Measurements from ENCODE around the gene MYEF2. TPM values are rescaled to one million over a fixed set of nuclear protein-coding genes. Genes with fewer than 3 reads are reported as not detected.

The MYEF2 gene
- total and polyA plus RNA-seq, 2 of the 13 experiments (the other 11 are each of a cell fraction or from before 2014, with no cell fraction given), result 10.3 to 10.5 TPM

GRCh38 chr15:48177766-48178647, at the start of gene MYEF2 (continued):
- TF ChIP-seq THAP11 (CRISPR knock-in tag; IDR thresholded peaks at IDR 0.05), result 0 out of 2 replicates have a peak, but pooled peaks have one; percentile 22
- TF ChIP-seq ZSCAN31 (CRISPR knock-in tag; IDR thresholded peaks at IDR 0.05; ENCODE audit: low read depth), result no peak
- TF ChIP-seq, protein P1, sequence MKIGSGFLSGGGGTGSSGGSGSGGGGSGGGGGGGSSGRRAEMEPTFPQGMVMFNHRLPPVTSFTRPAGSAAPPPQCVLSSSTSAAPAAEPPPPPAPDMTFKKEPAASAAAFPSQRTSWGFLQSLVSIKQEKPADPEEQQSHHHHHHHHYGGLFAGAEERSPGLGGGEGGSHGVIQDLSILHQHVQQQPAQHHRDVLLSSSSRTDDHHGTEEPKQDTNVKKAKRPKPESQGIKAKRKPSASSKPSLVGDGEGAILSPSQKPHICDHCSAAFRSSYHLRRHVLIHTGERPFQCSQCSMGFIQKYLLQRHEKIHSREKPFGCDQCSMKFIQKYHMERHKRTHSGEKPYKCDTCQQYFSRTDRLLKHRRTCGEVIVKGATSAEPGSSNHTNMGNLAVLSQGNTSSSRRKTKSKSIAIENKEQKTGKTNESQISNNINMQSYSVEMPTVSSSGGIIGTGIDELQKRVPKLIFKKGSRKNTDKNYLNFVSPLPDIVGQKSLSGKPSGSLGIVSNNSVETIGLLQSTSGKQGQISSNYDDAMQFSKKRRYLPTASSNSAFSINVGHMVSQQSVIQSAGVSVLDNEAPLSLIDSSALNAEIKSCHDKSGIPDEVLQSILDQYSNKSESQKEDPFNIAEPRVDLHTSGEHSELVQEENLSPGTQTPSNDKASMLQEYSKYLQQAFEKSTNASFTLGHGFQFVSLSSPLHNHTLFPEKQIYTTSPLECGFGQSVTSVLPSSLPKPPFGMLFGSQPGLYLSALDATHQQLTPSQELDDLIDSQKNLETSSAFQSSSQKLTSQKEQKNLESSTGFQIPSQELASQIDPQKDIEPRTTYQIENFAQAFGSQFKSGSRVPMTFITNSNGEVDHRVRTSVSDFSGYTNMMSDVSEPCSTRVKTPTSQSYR (CRISPR knock-in tag; IDR thresholded peaks at IDR 0.05; ENCODE audit: borderline replicate concordance), result peak; percentile 30; the same call in 1 of the 2 replicates
- TF ChIP-seq JDP2 (CRISPR knock-in tag; IDR thresholded peaks at IDR 0.05; ENCODE audit: borderline replicate concordance), result no peak; the same call in 1 of the 2 replicates
- TF ChIP-seq REPIN1 (CRISPR knock-in tag; IDR thresholded peaks at IDR 0.05; ENCODE audit: borderline replicate concordance, low read depth), result peak; percentile 66; the same call in 1 of the 2 replicates
- peak; percentile 64; the same call in 1 of the 2 replicates for TF ChIP-seq POGZ (CRISPR knock-in tag; IDR thresholded peaks at IDR 0.05)
- TF ChIP-seq ZNF546 (CRISPR knock-in tag; conservative IDR thresholded peaks at IDR 0.05), result no peak
- no peak for TF ChIP-seq ZFYVE20 (CRISPR knock-in tag; IDR thresholded peaks at IDR 0.05; ENCODE audit: borderline replicate concordance, low read depth)
- no peak for TF ChIP-seq GABPA (IDR thresholded peaks at IDR 0.05; ENCODE audit: low read depth, low read length)
- no peak for TF ChIP-seq GABPA (CRISPR knock-in tag; IDR thresholded peaks at IDR 0.05; ENCODE audit: low read depth)
- TF ChIP-seq, protein P2, sequence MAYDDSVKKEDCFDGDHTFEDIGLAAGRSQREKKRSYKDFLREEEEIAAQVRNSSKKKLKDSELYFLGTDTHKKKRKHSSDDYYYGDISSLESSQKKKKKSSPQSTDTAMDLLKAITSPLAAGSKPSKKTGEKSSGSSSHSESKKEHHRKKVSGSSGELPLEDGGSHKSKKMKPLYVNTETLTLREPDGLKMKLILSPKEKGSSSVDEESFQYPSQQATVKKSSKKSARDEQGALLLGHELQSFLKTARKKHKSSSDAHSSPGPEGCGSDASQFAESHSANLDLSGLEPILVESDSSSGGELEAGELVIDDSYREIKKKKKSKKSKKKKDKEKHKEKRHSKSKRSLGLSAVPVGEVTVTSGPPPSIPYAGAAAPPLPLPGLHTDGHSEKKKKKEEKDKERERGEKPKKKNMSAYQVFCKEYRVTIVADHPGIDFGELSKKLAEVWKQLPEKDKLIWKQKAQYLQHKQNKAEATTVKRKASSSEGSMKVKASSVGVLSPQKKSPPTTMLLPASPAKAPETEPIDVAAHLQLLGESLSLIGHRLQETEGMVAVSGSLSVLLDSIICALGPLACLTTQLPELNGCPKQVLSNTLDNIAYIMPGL (CRISPR knock-in tag; IDR thresholded peaks at IDR 0.05; ENCODE audit: borderline replicate concordance in 1 of 2, low read depth in 1 of 2), result peak in 1 of 2 experiments; percentile 40; a peak in 2 of 4 replicates
- TF ChIP-seq ZFY (CRISPR knock-in tag; IDR thresholded peaks at IDR 0.05), result peak; percentile 67
- TF ChIP-seq ZNF567 (CRISPR knock-in tag; IDR thresholded peaks at IDR 0.05; ENCODE audit: borderline replicate concordance), result no peak
- TF ChIP-seq KDM5B (CRISPR knock-in tag; IDR thresholded peaks at IDR 0.05; ENCODE audit: borderline replicate concordance), result 0 out of 2 replicates have a peak, but pooled peaks have one; percentile 64
- no peak for TF ChIP-seq MAFF (IDR thresholded peaks at IDR 0.05; ENCODE audit: low read depth, low read length)
- 0 out of 2 replicates have a peak, but pooled peaks have one; percentile 42 for TF ChIP-seq SPEN (CRISPR knock-in tag; IDR thresholded peaks at IDR 0.05; ENCODE audit: low read depth)
- no peak for TF ChIP-seq ZNF7 (CRISPR knock-in tag; IDR thresholded peaks at IDR 0.05)
- TF ChIP-seq ZNF143 (CRISPR knock-in tag; IDR thresholded peaks at IDR 0.05), result no peak
- TF ChIP-seq HOXA7 (CRISPR knock-in tag; IDR thresholded peaks at IDR 0.05), result no peak
- TF ChIP-seq ASH2L (IDR thresholded peaks at IDR 0.05; ENCODE audit: insufficient read length, low read depth, low read length), result peak; percentile 44
- no peak for TF ChIP-seq ZNF660 (CRISPR knock-in tag; IDR thresholded peaks at IDR 0.05; ENCODE audit: borderline replicate concordance, low read depth)
- TF ChIP-seq ZNF317 (CRISPR knock-in tag; IDR thresholded peaks at IDR 0.05), result no peak
- 0 out of 2 replicates have a peak, but pooled peaks have one; percentile 64 for TF ChIP-seq ZNF589 (CRISPR knock-in tag; conservative IDR thresholded peaks at IDR 0.05)
- peak; percentile 36; the same call in 1 of the 2 replicates for TF ChIP-seq HOXA3 (CRISPR knock-in tag; IDR thresholded peaks at IDR 0.05)
